Measurements from ENCODE around the gene ALDH16A1. TPM values are rescaled to one million over a fixed set of nuclear protein-coding genes. Genes with fewer than 3 reads are reported as not detected.

ALDH16A1 gene
- total and polyA plus RNA-seq, 2 donors (not counting 1 experiment from before 2014, with no cell fraction given) = 2.4 to 24.9 TPM

DNA sequence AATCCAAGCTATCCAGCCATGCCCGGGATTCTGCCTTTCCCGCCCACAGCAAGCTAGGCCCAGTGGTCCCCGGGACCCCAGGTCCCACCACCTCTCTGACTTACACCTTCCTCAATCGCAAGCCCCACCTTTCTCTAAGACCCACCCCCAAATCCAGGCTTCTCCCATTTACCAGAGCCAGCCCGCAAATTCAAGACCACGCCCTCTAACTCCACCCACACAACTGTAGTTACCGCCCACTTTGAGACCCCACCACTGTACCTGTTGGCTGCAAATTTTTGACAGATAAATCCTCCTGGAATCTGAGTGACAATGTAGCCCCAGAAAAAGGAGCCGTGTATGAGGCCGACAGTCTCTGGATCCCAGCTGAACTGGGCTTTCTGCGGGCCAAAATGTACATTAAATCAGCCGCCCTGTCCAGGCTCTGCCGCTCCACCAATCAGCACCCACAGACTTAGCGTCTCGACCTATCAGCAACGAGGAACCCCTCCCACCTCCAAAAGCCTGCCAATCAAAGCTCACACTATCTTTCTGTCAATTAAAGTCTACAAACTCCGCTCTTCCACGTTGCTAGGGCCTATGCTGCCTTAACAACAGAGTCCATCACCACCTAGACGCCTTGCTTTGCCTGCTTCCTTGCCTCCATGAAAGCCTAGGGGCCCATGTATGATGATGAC is 18.0 kb upstream of the ALDH16A1 start:
- peaks cover 81% of the 10 kb centered on the region for H3K27me3 ChIP-seq (ENCODE audit: control insufficient read depth, insufficient read depth, low read length)

DNA sequence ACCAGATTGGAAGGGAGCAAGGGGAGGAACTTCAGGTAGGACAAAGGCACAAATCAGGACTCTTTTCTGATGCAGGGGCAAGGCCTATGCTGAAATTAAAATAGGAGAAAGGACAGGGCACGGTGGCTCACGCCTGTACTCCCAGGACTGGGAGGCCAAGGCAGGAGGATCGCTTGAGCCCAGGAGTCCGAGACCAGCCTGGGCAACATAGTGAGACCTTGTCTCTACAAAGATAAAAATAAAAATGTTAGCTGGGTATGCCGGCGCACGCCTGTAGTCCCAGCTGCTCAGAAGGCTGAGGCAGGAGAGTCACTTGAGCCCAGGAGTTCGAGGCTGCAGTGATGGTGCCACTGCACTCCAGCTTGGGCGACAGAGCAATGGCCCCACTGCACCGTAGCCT is 17.4 kb upstream of the ALDH16A1 start:
- H3K4me2 ChIP-seq (ENCODE audit: extremely low read depth, insufficient read depth, low read length) = no peak overlapping the region
- H3K36me3 ChIP-seq (ENCODE audit: control insufficient read depth, insufficient read depth, low read length) = no peaks in the 10 kb centered on the region
- peaks cover 82% of the 10 kb centered on the region for H3K27me3 ChIP-seq (ENCODE audit: control insufficient read depth, insufficient read depth, low read length)
- no peak for DNase-seq (ENCODE audit: low read depth in 2 of 2)
- no peaks in the 10 kb centered on the region for H3K9me3 ChIP-seq (ENCODE audit: control insufficient read depth, insufficient read depth, low read depth, low read length)
- H3K27ac ChIP-seq (ENCODE audit: insufficient read depth, low read length) = no peak overlapping the region
- no peak overlapping the region for H2AFZ ChIP-seq (ENCODE audit: low read length)
- H3K4me1 ChIP-seq (ENCODE audit: control insufficient read depth, extremely low read depth, insufficient read depth, low read length) = no peaks in the 10 kb centered on the region
- no peaks in the 10 kb centered on the region for H3K79me2 ChIP-seq (ENCODE audit: control insufficient read depth, insufficient read depth, low read length)
- H4K20me1 ChIP-seq (ENCODE audit: control insufficient read depth, extremely low read depth, insufficient read depth, low read length) = no peaks in the 10 kb centered on the region
- H3K9ac ChIP-seq (ENCODE audit: insufficient read depth, low read length) = no peak overlapping the region
- no peak overlapping the region for H3K4me3 ChIP-seq (replicated peaks in 1 of 4; ENCODE audit: control extremely low read depth in 1 of 4, insufficient read depth in 1 of 4, low read depth in 3 of 4, low read length in 4 of 4)
- no peak for TF ChIP-seq EZH2 (IDR thresholded peaks at IDR 0.05; ENCODE audit: low read length, missing control alignments)
- TF ChIP-seq CTCF (conservative IDR thresholded peaks at IDR 0.05 in 1 of 2, IDR thresholded peaks at IDR 0.05 in 1 of 2; ENCODE audit: low read depth in 1 of 2, low read length in 2 of 2) = no peak

More for the DNA sequence above, 18.0 kb upstream of the ALDH16A1 start:
- Histone ChIP-seq H3K79me2 (ENCODE audit: control insufficient read depth, insufficient read depth, low read length) (no peaks in the 10 kb centered on the region), H3K27ac (ENCODE audit: insufficient read depth, low read length) (no peak overlapping the region), H3K9ac (ENCODE audit: insufficient read depth, low read length) (no peak overlapping the region), H3K4me1 (ENCODE audit: control insufficient read depth, extremely low read depth, insufficient read depth, low read length) (no peaks in the 10 kb centered on the region), H3K36me3 (ENCODE audit: control insufficient read depth, insufficient read depth, low read length) (no peaks in the 10 kb centered on the region), H3K4me2 (ENCODE audit: extremely low read depth, insufficient read depth, low read length) (no peak overlapping the region), H4K20me1 (ENCODE audit: control insufficient read depth, extremely low read depth, insufficient read depth, low read length) (no peaks in the 10 kb centered on the region), H3K9me3 (ENCODE audit: control insufficient read depth, insufficient read depth, low read depth, low read length) (no peaks in the 10 kb centered on the region), H3K4me3 (replicated peaks in 1 of 4; ENCODE audit: control extremely low read depth in 1 of 4, insufficient read depth in 1 of 4, low read depth in 3 of 4, low read length in 4 of 4) (no peak overlapping the region), H2AFZ (ENCODE audit: low read length) (no peak overlapping the region)
- TF ChIP-seq EZH2 (IDR thresholded peaks at IDR 0.05; ENCODE audit: low read length, missing control alignments) (no peak), CTCF (conservative IDR thresholded peaks at IDR 0.05 in 1 of 2, IDR thresholded peaks at IDR 0.05 in 1 of 2; ENCODE audit: low read depth in 1 of 2, low read length in 2 of 2) (no peak)
- no peak for DNase-seq (ENCODE audit: low read depth in 2 of 2)

DNA sequence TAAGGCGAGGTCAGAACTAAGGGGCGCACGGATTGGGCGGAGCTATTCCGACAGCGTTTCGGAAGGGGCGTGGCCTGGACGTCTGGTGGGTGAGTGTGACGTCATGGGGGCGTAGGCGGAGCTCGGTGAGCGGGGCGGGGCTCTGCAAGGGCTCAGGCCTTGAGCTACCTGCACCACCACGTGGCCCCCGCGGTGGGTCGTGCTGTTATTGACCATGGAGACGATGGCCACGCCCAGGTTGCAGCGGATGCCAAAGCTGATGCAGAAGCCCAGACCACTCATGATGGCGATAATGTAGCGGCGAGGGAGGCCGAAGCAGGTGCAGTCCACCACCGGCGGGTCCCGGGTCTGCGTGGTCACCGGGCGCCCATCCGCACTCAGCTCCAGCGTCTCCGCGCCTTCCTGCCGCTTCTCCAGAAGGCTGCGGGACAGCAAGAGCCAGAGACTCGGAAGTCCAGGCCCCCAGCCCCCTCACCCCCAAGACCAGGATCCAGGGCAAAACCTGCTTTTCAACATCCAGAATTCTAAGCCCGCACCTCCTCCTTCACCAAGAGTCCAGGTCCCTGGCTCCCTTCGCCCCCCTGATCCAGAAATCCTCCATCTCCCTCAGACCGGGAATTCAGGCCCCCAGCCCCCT is 16.5 kb upstream of the ALDH16A1 start:
- no peaks in the 10 kb centered on the region for H4K20me1 ChIP-seq (ENCODE audit: control insufficient read depth, extremely low read depth, insufficient read depth, low read length)
- H3K27me3 ChIP-seq (ENCODE audit: control insufficient read depth, insufficient read depth, low read length) = peaks cover 82% of the 10 kb centered on the region
- TF ChIP-seq EZH2 (IDR thresholded peaks at IDR 0.05; ENCODE audit: low read length, missing control alignments) (peak; percentile 92), CTCF (conservative IDR thresholded peaks at IDR 0.05 in 1 of 2, IDR thresholded peaks at IDR 0.05 in 1 of 2; ENCODE audit: low read depth in 1 of 2, low read length in 2 of 2) (no peak)
- no peaks in the 10 kb centered on the region for H3K79me2 ChIP-seq (ENCODE audit: control insufficient read depth, insufficient read depth, low read length)
- H3K4me2 ChIP-seq (ENCODE audit: extremely low read depth, insufficient read depth, low read length) = no peak overlapping the region
- H3K36me3 ChIP-seq (ENCODE audit: control insufficient read depth, insufficient read depth, low read length) = no peaks in the 10 kb centered on the region
- no peak for DNase-seq (ENCODE audit: low read depth in 2 of 2)
- no peaks in the 10 kb centered on the region for H3K9me3 ChIP-seq (ENCODE audit: control insufficient read depth, insufficient read depth, low read depth, low read length)
- H2AFZ ChIP-seq (ENCODE audit: low read length) = no peak overlapping the region
- H3K9ac ChIP-seq (ENCODE audit: insufficient read depth, low read length) = no peak overlapping the region
- no peaks in the 10 kb centered on the region for H3K4me1 ChIP-seq (ENCODE audit: control insufficient read depth, extremely low read depth, insufficient read depth, low read length)
- H3K27ac ChIP-seq (ENCODE audit: insufficient read depth, low read length) = no peak overlapping the region
- no peak overlapping the region for H3K4me3 ChIP-seq (replicated peaks in 1 of 4; ENCODE audit: control extremely low read depth in 1 of 4, insufficient read depth in 1 of 4, low read depth in 3 of 4, low read length in 4 of 4)
